Sigmoid colon (tissue), 4 donors: ENCODE results near the gene RNASEH2B.
A peak's percentile ranks its signal among the peaks of the same experiment; 100 is the strongest.

Experiments used
- EP300 ChIP-seq, 4 donors: sonication (generic); formaldehyde crosslinking; IDR thresholded peaks; one replicate each; pipeline ENCODE4 v1.6.1; 2017; ENCODE audit warnings: antibody characterized with exemption in 4 of 4
- POLR2AphosphoS5 ChIP-seq, 4 donors: sonication (generic); formaldehyde crosslinking; IDR thresholded peaks; one replicate each; pipeline ENCODE4 v1.6.1; 2017; ENCODE audit warnings: antibody characterized with exemption in 4 of 4

DNA sequence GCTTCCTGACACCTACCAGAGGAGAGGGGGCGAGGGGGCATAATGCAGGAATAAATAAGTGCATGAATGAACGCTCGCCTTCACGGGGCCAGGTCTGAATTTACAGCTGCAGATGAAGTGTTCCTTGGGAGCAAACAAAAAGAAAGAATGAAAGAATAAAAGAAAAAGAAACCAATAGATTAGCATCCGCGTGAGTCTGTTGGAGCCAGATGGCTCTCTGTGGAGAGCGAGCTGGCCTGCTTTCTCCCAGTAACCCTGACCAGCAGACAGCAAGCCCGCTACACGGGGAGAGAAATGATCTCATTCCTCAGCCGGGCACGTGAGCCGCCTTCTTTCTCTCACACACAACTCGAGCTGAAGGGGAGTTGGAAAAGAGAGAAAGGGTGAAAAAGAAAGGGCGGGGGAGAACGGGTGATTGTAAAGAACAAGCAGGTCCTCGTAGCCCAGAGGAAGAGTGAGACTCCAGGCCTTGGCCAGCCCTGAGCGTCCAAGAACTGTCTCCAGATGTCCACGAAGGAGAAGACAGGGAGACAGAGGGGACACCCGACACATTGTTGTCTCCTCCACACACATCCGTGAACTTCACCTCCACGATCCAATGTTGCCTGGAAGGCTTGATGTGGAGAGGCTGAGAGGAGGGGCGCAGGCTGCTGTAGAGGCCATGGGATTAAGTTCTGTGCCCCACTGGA is 81.4 kb downstream of the RNASEH2B start:
- TF ChIP-seq EP300 (IDR thresholded peaks at IDR 0.05) (no peak), POLR2AphosphoS5 (IDR thresholded peaks at IDR 0.05) (peak in 2 of 4 donors; percentile 18 to 20)
